NCI-H2029 (cell line): ENCODE data around the gene LPCAT4.
A peak's percentile ranks its signal among the peaks of the same experiment; 100 is the strongest.
"Not testable (repeated sequence)": the region's sequence is repeated elsewhere in the genome, so short reads cannot be mapped to it uniquely, and the experiment has no call there.

Experiments
- DNase-seq: peaks from one replicate; lab custom pipeline; 2025; lab: John Stamatoyannopoulos, UW

The LPCAT4 gene

GRCh38 chr15:34367101-34368081 lies at the start of gene LPCAT4:
LPCAT4 (minus strand) TSS chr15:34367196; CDS start chr15:34367100, 96 bp downstream.
- DNase-seq, result peak; percentile 36

GRCh38 chr15:34409511-34409910 lies 42.5 kb upstream of the LPCAT4 start:
- DNase-seq, result not testable (repeated sequence)

- DNase-seq, result not testable (repeated sequence)
Observed at GRCh38 chr15:34408973-34409372, 42.0 kb upstream of the LPCAT4 start.

GRCh38 chr15:34403899-34404298 lies 36.9 kb upstream of the LPCAT4 start:
- not testable (repeated sequence) for DNase-seq

GRCh38 chr15:34403160-34403598 lies 36.2 kb upstream of the LPCAT4 start:
- DNase-seq, result not testable (repeated sequence)

- DNase-seq, result not testable (repeated sequence)
Observed at GRCh38 chr15:34397637-34398259, 30.8 kb upstream of the LPCAT4 start.

GRCh38 chr15:34392981-34393380 lies 26.0 kb upstream of the LPCAT4 start:
- not testable (repeated sequence) for DNase-seq

GRCh38 chr15:34389594-34390086 lies 22.6 kb upstream of the LPCAT4 start:
- not testable (repeated sequence) for DNase-seq

GRCh38 chr15:34381829-34382521 lies 15.0 kb upstream of the LPCAT4 start:
- not testable (repeated sequence) for DNase-seq

- DNase-seq, result not testable (repeated sequence)
Observed at GRCh38 chr15:34380491-34380890, 13.5 kb upstream of the LPCAT4 start.

- DNase-seq, result no peak
Observed at GRCh38 chr15:34376856-34377255, 9.9 kb upstream of the LPCAT4 start.

- not testable (repeated sequence) for DNase-seq
Observed at GRCh38 chr15:34375541-34375940, 8.5 kb upstream of the LPCAT4 start.

GRCh38 chr15:34374816-34375215 lies 7.8 kb upstream of the LPCAT4 start:
- no peak for DNase-seq

GRCh38 chr15:34373951-34374350 lies 7.0 kb upstream of the LPCAT4 start:
- DNase-seq, result no peak

- no peak for DNase-seq
Observed at GRCh38 chr15:34370643-34371042, 3.6 kb upstream of the LPCAT4 start.

- no peak for DNase-seq
Observed at GRCh38 chr15:34370129-34370528, 3.1 kb upstream of the LPCAT4 start.

GRCh38 chr15:34366271-34367065 lies 528 bp downstream of the LPCAT4 start:
- DNase-seq, result peak; percentile 23

GRCh38 chr15:34365836-34366235 lies 1.2 kb downstream of the LPCAT4 start:
- DNase-seq, result no peak

- no peak for DNase-seq
Observed at GRCh38 chr15:34365091-34365825, 1.7 kb downstream of the LPCAT4 start.

- no peak for DNase-seq
Observed at GRCh38 chr15:34364041-34364440, 3.0 kb downstream of the LPCAT4 start.
